Panc1 (cell line): ENCODE measurements around the gene DAPK1. TPM values are rescaled to one million over a fixed set of nuclear protein-coding genes. Genes with fewer than 3 reads are reported as not detected.

Experiments
- ATAC-seq: fragments of 200-7000 bp; cut with Tn5 transposase; 2 replicates; pipeline ENCODE4 v1.9.1; 2020; ENCODE audit warnings: mild to moderate bottlenecking, moderate library complexity
- BruUV-seq: library from RNA; stranded (reverse); fragments of 400-500 nt; replicated peaks from 2 replicates; lab custom pipeline; 2021; lab: Mats Ljungman, UMichigan
- CTCF ChIA-PET: fragments of 300-600 bp; sonication (Branson Sonifier 250); formaldehyde crosslinking; loops from one replicate; lab custom pipeline; 2022; ENCODE audit warnings: antibody characterized with exemption; lab: Charles Lee
- POLR2A ChIA-PET: fragments of 300-600 bp; sonication (Branson Sonifier 250); formaldehyde crosslinking; loops from one replicate; lab custom pipeline; 2022; ENCODE audit warnings: antibody characterized with exemption; lab: Charles Lee
- DNase-seq: peaks from one replicate; pipeline ENCODE4 v3.0.0-alpha.2; 2010; ENCODE audit warnings: low read depth, low spot score
- H3K27ac ChIP-seq: 2 replicates; pipeline ENCODE4 v1.5.1; 2011; ENCODE audit warnings: mild to moderate bottlenecking, low read length, inconsistent platforms
- H3K27me3 ChIP-seq: fragments of 200-500 bp; sonication (Bioruptor generic); 2 replicates; pipeline ENCODE4 v1.6.0; 2014; ENCODE audit warnings: low read length, inconsistent platforms; ENCODE audit not compliant: control insufficient read depth, insufficient read depth
- H3K36me3 ChIP-seq: fragments of 200-500 bp; sonication (Bioruptor generic); 2 replicates; pipeline ENCODE4 v1.5.1; 2014; ENCODE audit warnings: inconsistent platforms, mild to moderate bottlenecking, low read length, moderate library complexity; ENCODE audit not compliant: control insufficient read depth, insufficient read depth
- H3K4me1 ChIP-seq: 2 replicates; pipeline ENCODE4 v1.5.1; 2011; ENCODE audit warnings: inconsistent platforms, mild to moderate bottlenecking, low read length, moderate library complexity; ENCODE audit not compliant: control insufficient read depth, insufficient read depth
- H3K4me3 ChIP-seq, 2 experiments: 2 replicates each; pipeline ENCODE4 v1.5.1; 2011 to 2012; ENCODE audit warnings: low read depth in 2 of 2, low read length in 2 of 2, mild to moderate bottlenecking in 2 of 2, inconsistent platforms in 1 of 2, moderate library complexity in 1 of 2
- H3K9me3 ChIP-seq: fragments of 200-500 bp; sonication (Bioruptor generic); 2 replicates; pipeline ENCODE4 v1.5.1; 2014; ENCODE audit warnings: low read depth, mild to moderate bottlenecking, inconsistent platforms, low read length, moderate library complexity; ENCODE audit not compliant: control insufficient read depth, insufficient read depth
- POLR2AphosphoS5 ChIP-seq: IDR thresholded peaks from 2 replicates; pipeline ENCODE4 v1.6.1; 2012; ENCODE audit warnings: mild to moderate bottlenecking, low read depth, low read length, moderate library complexity
- SIN3A ChIP-seq: IDR thresholded peaks from 2 replicates; pipeline ENCODE4 v1.6.1; 2012; ENCODE audit warnings: low read depth, mild to moderate bottlenecking, low read length, moderate library complexity, borderline replicate concordance; ENCODE audit not compliant: insufficient read depth
- TCF7L2 ChIP-seq: IDR thresholded peaks from 2 replicates; pipeline ENCODE4 v1.6.1; 2011; ENCODE audit warnings: mild to moderate bottlenecking, low read depth, low read length, inconsistent platforms
- in situ Hi-C: cut with HindIII; loops from 2 replicates; pipeline ENCODE4 v1.10.0; 2016; ENCODE audit warnings: low sequenced_read_pairs, low pct_unique_long_range_greater_than_20kb
- intact Hi-C: fragments of 100-400 bp; cut with micrococcal nuclease; formaldehyde crosslinking; loops from one replicate; pipeline ENCODE4 v1.10.0; 2022; ENCODE audit not compliant: unreplicated experiment
- total RNA-seq: library from RNA; stranded (reverse); gene quantifications from one replicate; pipeline ENCODE4 v1.2.1, GENCODE V29; 2021; ENCODE audit not compliant: unreplicated experiment
- TF ChIP-seq, protein P1 (sequence below), 2 experiments: IDR thresholded peaks; 2 replicates each; pipeline ENCODE4 v1.6.1; 2011 to 2012; ENCODE audit warnings: low read depth in 2 of 2, control low read depth in 1 of 2, low read length in 1 of 2, mild to moderate bottlenecking in 1 of 2, moderate library complexity in 1 of 2; ENCODE audit not compliant: insufficient read depth in 1 of 2
- TF ChIP-seq, protein P2 (sequence below): fragments of 450-650 bp; IDR thresholded peaks from 2 replicates; pipeline ENCODE4 v1.5.1; 2017; ENCODE audit warnings: mild to moderate bottlenecking

DAPK1 gene
- total RNA-seq, 1 experiment from 2014 or later: 0.87 TPM

DNA sequence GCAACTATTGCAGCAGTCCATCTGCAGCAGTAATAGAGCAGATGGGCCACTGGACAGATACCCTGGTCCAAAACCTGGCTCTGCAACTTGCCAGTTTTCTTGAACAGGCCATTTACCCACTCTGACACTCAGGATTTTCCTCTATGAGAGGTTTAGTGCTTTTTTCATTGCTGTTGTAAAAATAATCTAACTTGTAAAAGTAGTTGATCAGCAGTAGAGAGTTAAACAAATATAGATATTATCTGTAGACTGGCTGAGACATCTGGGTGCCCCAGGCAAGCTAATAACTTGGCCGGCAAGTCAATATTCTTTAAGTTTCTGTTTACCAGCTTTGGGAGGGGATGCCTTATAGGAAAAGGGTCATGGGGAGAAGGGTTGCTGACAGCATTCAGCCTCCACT lies 4.1 kb downstream of the DAPK1 start:
- no peak for DNase-seq
- intact Hi-C loops (no loop called here), in situ Hi-C loops (no loop called here)
- BruUV-seq: no TSS peak
- Histone ChIP-seq H3K4me1 (no peaks in the 10 kb centered on the region), H3K9me3 (no peaks in the 10 kb centered on the region), H3K4me3 (no peak overlapping the region), H3K27ac (no peak overlapping the region), H3K27me3 (peaks cover 2% of the 10 kb centered on the region; the same call in 1 of the 2 replicates), H3K36me3 (no peaks in the 10 kb centered on the region; the same call in 1 of the 2 replicates)
- no peak for TF ChIP-seq SIN3A
- no peak for TF ChIP-seq POLR2AphosphoS5
- TF ChIP-seq, protein P1, sequence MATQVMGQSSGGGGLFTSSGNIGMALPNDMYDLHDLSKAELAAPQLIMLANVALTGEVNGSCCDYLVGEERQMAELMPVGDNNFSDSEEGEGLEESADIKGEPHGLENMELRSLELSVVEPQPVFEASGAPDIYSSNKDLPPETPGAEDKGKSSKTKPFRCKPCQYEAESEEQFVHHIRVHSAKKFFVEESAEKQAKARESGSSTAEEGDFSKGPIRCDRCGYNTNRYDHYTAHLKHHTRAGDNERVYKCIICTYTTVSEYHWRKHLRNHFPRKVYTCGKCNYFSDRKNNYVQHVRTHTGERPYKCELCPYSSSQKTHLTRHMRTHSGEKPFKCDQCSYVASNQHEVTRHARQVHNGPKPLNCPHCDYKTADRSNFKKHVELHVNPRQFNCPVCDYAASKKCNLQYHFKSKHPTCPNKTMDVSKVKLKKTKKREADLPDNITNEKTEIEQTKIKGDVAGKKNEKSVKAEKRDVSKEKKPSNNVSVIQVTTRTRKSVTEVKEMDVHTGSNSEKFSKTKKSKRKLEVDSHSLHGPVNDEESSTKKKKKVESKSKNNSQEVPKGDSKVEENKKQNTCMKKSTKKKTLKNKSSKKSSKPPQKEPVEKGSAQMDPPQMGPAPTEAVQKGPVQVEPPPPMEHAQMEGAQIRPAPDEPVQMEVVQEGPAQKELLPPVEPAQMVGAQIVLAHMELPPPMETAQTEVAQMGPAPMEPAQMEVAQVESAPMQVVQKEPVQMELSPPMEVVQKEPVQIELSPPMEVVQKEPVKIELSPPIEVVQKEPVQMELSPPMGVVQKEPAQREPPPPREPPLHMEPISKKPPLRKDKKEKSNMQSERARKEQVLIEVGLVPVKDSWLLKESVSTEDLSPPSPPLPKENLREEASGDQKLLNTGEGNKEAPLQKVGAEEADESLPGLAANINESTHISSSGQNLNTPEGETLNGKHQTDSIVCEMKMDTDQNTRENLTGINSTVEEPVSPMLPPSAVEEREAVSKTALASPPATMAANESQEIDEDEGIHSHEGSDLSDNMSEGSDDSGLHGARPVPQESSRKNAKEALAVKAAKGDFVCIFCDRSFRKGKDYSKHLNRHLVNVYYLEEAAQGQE (IDR thresholded peaks at IDR 0.05; ENCODE audit: insufficient read depth in 1 of 2, low read depth in 2 of 2, low read length in 1 of 2): no peak
- TF ChIP-seq, protein P2, sequence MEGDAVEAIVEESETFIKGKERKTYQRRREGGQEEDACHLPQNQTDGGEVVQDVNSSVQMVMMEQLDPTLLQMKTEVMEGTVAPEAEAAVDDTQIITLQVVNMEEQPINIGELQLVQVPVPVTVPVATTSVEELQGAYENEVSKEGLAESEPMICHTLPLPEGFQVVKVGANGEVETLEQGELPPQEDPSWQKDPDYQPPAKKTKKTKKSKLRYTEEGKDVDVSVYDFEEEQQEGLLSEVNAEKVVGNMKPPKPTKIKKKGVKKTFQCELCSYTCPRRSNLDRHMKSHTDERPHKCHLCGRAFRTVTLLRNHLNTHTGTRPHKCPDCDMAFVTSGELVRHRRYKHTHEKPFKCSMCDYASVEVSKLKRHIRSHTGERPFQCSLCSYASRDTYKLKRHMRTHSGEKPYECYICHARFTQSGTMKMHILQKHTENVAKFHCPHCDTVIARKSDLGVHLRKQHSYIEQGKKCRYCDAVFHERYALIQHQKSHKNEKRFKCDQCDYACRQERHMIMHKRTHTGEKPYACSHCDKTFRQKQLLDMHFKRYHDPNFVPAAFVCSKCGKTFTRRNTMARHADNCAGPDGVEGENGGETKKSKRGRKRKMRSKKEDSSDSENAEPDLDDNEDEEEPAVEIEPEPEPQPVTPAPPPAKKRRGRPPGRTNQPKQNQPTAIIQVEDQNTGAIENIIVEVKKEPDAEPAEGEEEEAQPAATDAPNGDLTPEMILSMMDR: no peak
- TF ChIP-seq TCF7L2: no peak
- POLR2A ChIA-PET: no interaction called here
- CTCF ChIA-PET: no interaction called here
- no peak for ATAC-seq

DNA sequence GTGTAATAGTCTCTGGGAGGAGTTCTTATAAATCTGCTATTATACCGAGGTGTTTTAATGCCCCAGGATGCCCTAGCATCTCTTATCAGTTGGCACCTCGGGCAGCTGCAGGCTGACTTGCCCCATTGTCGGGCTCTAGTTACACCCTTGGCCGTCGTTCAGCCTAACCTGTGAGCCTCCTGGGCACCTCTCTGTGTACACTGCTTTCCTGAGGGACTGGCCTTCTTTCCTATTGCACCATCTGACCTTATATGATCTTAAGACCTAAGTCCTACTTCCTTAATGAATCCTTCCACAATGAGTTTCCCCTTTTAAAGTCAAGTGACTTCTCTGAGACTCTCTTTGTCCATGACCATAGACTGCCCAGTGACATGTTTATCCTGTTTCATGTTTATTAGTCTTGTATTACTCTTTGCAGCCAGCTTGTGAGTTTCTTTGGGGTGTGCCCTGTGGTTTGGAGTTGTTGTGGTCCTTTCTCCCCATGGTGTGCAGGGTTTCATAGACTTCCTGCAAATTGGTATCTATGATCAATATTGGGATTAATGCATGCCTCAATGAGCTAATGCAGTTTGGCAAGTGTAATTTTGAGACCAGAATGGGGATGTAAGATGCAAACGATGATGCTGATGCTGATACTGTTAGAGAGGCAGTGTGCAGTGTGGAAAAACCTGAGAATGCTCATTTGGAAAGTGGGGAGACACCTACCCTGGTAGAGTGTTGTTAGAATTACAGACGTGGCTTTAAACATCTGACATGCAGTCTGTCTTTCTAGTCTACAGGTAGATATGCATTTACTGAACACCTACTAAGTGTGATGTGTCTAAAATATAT lies 4.9 kb downstream of the DAPK1 start:
- no peak for TF ChIP-seq POLR2AphosphoS5
- TF ChIP-seq SIN3A: no peak
- no peak for TF ChIP-seq TCF7L2
- TF ChIP-seq, protein P1 (IDR thresholded peaks at IDR 0.05; ENCODE audit: insufficient read depth in 1 of 2, low read depth in 2 of 2, low read length in 1 of 2): no peak
- TF ChIP-seq, protein P2: no peak
- CTCF ChIA-PET: no interaction called here
- peaks cover 2% of the 10 kb centered on the region; the same call in 1 of the 2 replicates for H3K27me3 ChIP-seq
- DNase-seq (no peak), ATAC-seq (no peak)
- intact Hi-C loops (no loop called here), in situ Hi-C loops (no loop called here)
- no peaks in the 10 kb centered on the region for H3K9me3 ChIP-seq
- no peak overlapping the region for H3K4me3 ChIP-seq
- no peak overlapping the region for H3K27ac ChIP-seq
- no peaks in the 10 kb centered on the region for H3K4me1 ChIP-seq
- POLR2A ChIA-PET: no interaction called here
- BruUV-seq: no TSS peak
- H3K36me3 ChIP-seq: no peaks in the 10 kb centered on the region
